PC-3 (cell line): ENCODE results near the gene OR5A2. TPM values are rescaled to one million over a fixed set of nuclear protein-coding genes. Genes with fewer than 3 reads are reported as not detected.

Experiments
- ATAC-seq: fragments of 200-7000 bp; cut with Tn5 transposase; 2 replicates; pipeline ENCODE4 v1.9.1; 2020; ENCODE audit warnings: mild to moderate bottlenecking, moderate library complexity
- BruUV-seq: library from RNA; stranded (reverse); fragments of 400-500 nt; replicated peaks from 2 replicates; lab custom pipeline; 2021; lab: Mats Ljungman, UMichigan
- CTCF ChIA-PET: fragments of 300-600 bp; sonication (Branson Sonifier 250); formaldehyde crosslinking; loops from one replicate; lab custom pipeline; 2022; ENCODE audit warnings: antibody characterized with exemption; lab: Charles Lee
- POLR2A ChIA-PET: fragments of 300-600 bp; sonication (Branson Sonifier 250); formaldehyde crosslinking; loops from one replicate; lab custom pipeline; 2022; ENCODE audit warnings: antibody characterized with exemption; ENCODE audit not compliant: unreplicated experiment; lab: Charles Lee
- DNase-seq: peaks from one replicate; pipeline ENCODE4 v3.0.0-alpha.2; 2015
- H2AFZ ChIP-seq: fragments of 300-600 bp; sonication (generic); 2 replicates; pipeline ENCODE4 v1.6.0; 2016; ENCODE audit warnings: antibody characterized with exemption, low read length
- H3F3A ChIP-seq: fragments of 300-600 bp; sonication (generic); one replicate; pipeline ENCODE4 v1.6.0; 2017; ENCODE audit warnings: antibody characterized with exemption, low read length, control low read depth, mild to moderate bottlenecking; ENCODE audit not compliant: unreplicated experiment
- H3K27ac ChIP-seq: fragments of 300-600 bp; sonication (generic); 2 replicates; pipeline ENCODE4 v1.5.1; 2016; ENCODE audit warnings: mild to moderate bottlenecking, low read length
- H3K27me3 ChIP-seq: fragments of 300-600 bp; sonication (generic); 2 replicates; pipeline ENCODE4 v1.6.1; 2016; ENCODE audit warnings: low read length, mixed read lengths
- H3K36me3 ChIP-seq: fragments of 300-600 bp; sonication (generic); 2 replicates; pipeline ENCODE4 v1.6.1; 2016; ENCODE audit warnings: low read depth, mixed run types, low read length, mixed read lengths
- H3K4me1 ChIP-seq: fragments of 300-600 bp; sonication (generic); 2 replicates; pipeline ENCODE4 v1.5.1; 2016; ENCODE audit warnings: low read length; ENCODE audit not compliant: insufficient read depth
- H3K4me2 ChIP-seq: fragments of 300-600 bp; sonication (generic); 2 replicates; pipeline ENCODE4 v1.6.0; 2016; ENCODE audit warnings: low read length
- H3K4me3 ChIP-seq: fragments of 300-600 bp; sonication (generic); 2 replicates; pipeline ENCODE4 v1.5.1; 2016; ENCODE audit warnings: mild to moderate bottlenecking, low read length, mixed read lengths
- H3K79me2 ChIP-seq: fragments of 300-600 bp; sonication (generic); 2 replicates; pipeline ENCODE4 v1.6.1; 2017; ENCODE audit warnings: low read length, mixed read lengths
- H3K9ac ChIP-seq: fragments of 300-600 bp; sonication (generic); 2 replicates; pipeline ENCODE4 v1.6.0; 2016; ENCODE audit warnings: mild to moderate bottlenecking, low read length
- H3K9me2 ChIP-seq: fragments of 300-600 bp; sonication (generic); replicated peaks from 2 replicates; pipeline ENCODE4 v1.6.1; 2016; ENCODE audit warnings: mixed run types, low read length, mixed read lengths
- H3K9me3 ChIP-seq: fragments of 300-600 bp; sonication (generic); 2 replicates; pipeline ENCODE4 v1.6.1; 2016; ENCODE audit warnings: low read length, mixed read lengths
- H4K20me1 ChIP-seq: fragments of 300-600 bp; sonication (generic); 2 replicates; pipeline ENCODE4 v1.6.1; 2016; ENCODE audit warnings: low read length, mixed read lengths
- EZH2 ChIP-seq: fragments of 300-600 bp; sonication (generic); IDR thresholded peaks from one replicate; pipeline ENCODE4 v1.6.1; 2017; ENCODE audit warnings: antibody characterized with exemption, mild to moderate bottlenecking, low read length; ENCODE audit not compliant: unreplicated experiment
- EZH2phosphoT487 ChIP-seq: fragments of 300-600 bp; sonication (generic); IDR thresholded peaks from 2 replicates; pipeline ENCODE4 v1.6.1; 2018; ENCODE audit warnings: mild to moderate bottlenecking, antibody characterized with exemption, low read length, borderline replicate concordance
- intact Hi-C: fragments of 100-400 bp; cut with micrococcal nuclease; formaldehyde crosslinking; loops from 2 replicates; pipeline ENCODE4 v1.9.0; 2023
- total RNA-seq: library from RNA; depleted of rRNA; stranded (reverse); fragments of >200 nt; gene quantifications from 2 replicates; pipeline ENCODE4 v1.2.3, GENCODE V29; 2014
- TF ChIP-seq, protein P1 (sequence below): fragments of 300-600 bp; sonication (generic); conservative IDR thresholded peaks from 2 replicates; pipeline ENCODE4 v1.5.1; 2017; ENCODE audit warnings: antibody characterized with exemption, low read depth, mild to moderate bottlenecking, low read length

OR5A2 gene
- total RNA-seq, 1 experiment from 2014 or later, result not detected

GRCh38 chr11:59436169-59436568 is 10.0 kb upstream of the OR5A2 start, which contains the start of gene OR5A1:
OR5A1 (plus strand) TSS chr11:59436469; CDS start chr11:59443169, 6,700 bp downstream.
- no TSS peak for BruUV-seq
- no peak for ATAC-seq

DNA sequence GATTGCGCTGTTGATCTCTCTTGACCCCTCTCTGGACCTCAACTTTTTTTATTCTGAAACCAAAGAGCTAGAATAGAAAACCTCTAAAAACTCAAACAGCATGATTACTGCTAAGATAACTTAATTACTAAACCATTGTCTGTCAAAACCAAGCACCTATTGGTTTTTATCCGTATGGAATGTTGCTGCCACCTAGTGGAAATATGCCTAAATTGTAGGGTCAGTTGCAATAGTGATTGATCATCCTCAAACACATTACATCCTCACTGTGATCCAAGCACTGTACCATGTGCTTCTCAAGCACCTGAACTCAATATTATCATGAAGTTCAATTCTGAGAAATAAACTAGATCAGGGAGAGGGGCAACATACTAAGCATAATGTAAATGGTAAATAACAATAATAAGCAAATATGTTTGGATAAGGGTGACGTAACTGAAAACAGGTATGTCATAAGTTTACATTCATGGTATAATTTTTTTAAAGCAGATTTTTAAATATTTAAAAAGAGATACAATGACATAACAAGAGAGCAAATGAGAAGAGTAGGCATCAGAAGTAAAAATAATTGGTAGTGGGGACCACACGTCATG is 3.8 kb upstream of the OR5A2 start:
- peak; percentile 54; the same call in 1 of the 2 replicates for ATAC-seq
- H3K9me3 ChIP-seq, result no peaks in the 10 kb centered on the region
- no TSS peak for BruUV-seq
- H3K9me2 ChIP-seq, result no peaks in the 10 kb centered on the region
- peak; percentile 86 for DNase-seq
- H3K27ac ChIP-seq, result no peak overlapping the region
- H2AFZ ChIP-seq, result no peak overlapping the region
- TF ChIP-seq EZH2phosphoT487 (no peak), EZH2 (no peak)
- TF ChIP-seq, protein P1, sequence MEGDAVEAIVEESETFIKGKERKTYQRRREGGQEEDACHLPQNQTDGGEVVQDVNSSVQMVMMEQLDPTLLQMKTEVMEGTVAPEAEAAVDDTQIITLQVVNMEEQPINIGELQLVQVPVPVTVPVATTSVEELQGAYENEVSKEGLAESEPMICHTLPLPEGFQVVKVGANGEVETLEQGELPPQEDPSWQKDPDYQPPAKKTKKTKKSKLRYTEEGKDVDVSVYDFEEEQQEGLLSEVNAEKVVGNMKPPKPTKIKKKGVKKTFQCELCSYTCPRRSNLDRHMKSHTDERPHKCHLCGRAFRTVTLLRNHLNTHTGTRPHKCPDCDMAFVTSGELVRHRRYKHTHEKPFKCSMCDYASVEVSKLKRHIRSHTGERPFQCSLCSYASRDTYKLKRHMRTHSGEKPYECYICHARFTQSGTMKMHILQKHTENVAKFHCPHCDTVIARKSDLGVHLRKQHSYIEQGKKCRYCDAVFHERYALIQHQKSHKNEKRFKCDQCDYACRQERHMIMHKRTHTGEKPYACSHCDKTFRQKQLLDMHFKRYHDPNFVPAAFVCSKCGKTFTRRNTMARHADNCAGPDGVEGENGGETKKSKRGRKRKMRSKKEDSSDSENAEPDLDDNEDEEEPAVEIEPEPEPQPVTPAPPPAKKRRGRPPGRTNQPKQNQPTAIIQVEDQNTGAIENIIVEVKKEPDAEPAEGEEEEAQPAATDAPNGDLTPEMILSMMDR, result peak; percentile 96
- H3K9ac ChIP-seq, result no peak overlapping the region
- no peaks in the 10 kb centered on the region for H3F3A ChIP-seq
- ChIA-PET POLR2A (no interaction called here), CTCF (no interaction called here)
- H3K4me1 ChIP-seq, result no peaks in the 10 kb centered on the region
- no peaks in the 10 kb centered on the region for H4K20me1 ChIP-seq
- intact Hi-C loops, result loop anchor here (1.0 kb wide), 1 partner anchor 259 kb away; no protein-coding TSS in a partner anchor
- H3K36me3 ChIP-seq, result no peaks in the 10 kb centered on the region
- no peaks in the 10 kb centered on the region for H3K79me2 ChIP-seq
- no peak overlapping the region for H3K4me3 ChIP-seq
- H3K4me2 ChIP-seq, result no peak overlapping the region
- H3K27me3 ChIP-seq, result peaks cover 22% of the 10 kb centered on the region

More at GRCh38 chr11:59436169-59436568, 10.0 kb upstream of the OR5A2 start, which contains the start of gene OR5A1:
- Histone ChIP-seq H2AFZ (no peak within 1 kb of the TSS), H3K27ac (no peak within 1 kb of the TSS), H3K79me2 (no peaks in the 10 kb centered on the region), H3K9me3 (no peaks in the 10 kb centered on the region), H4K20me1 (no peaks in the 10 kb centered on the region), H3K36me3 (no peaks in the 10 kb centered on the region), H3K9me2 (no peaks in the 10 kb centered on the region), H3K27me3 (peaks cover 63% of the 10 kb centered on the region), H3K4me1 (no peaks in the 10 kb centered on the region), H3K4me2 (no peak within 1 kb of the TSS), H3K9ac (no peak within 1 kb of the TSS), H3F3A (no peaks in the 10 kb centered on the region), H3K4me3 (no peak within 1 kb of the TSS)
- ChIA-PET CTCF (no interaction called here), POLR2A (no interaction called here)
- intact Hi-C loops, result no loop called here
- TF ChIP-seq EZH2phosphoT487, result no peak
- TF ChIP-seq EZH2, result no peak
- TF ChIP-seq, protein P1, result no peak
- no peak for DNase-seq

DNA sequence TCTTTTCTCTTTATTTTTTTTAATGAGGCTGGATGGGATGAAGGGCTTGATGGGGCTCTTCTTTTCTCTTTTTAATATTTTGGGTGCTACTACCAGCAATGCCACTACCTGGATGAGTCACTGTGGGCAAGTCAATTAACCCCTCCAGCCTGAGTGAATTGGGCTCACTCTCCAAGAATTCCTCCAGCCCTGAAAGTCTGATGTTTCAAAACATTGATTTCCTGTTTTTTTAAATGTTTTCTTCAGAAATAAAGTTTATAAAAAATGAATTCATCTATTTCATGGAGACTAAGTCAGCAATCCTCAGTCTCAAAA is 812 bp upstream of the OR5A2 start:
- Histone ChIP-seq H3K36me3 (no peaks in the 10 kb centered on the region), H3K9ac (no peak overlapping the region), H3K9me3 (no peaks in the 10 kb centered on the region), H3K4me1 (no peaks in the 10 kb centered on the region), H3K27ac (no peak overlapping the region), H3K4me3 (no peak overlapping the region), H3F3A (no peaks in the 10 kb centered on the region), H2AFZ (no peak overlapping the region), H3K9me2 (no peaks in the 10 kb centered on the region), H3K79me2 (no peaks in the 10 kb centered on the region), H4K20me1 (no peaks in the 10 kb centered on the region), H3K4me2 (no peak overlapping the region), H3K27me3 (peaks cover 36% of the 10 kb centered on the region)
- ATAC-seq (no peak), DNase-seq (no peak)
- intact Hi-C loops, result no loop called here
- POLR2A ChIA-PET, result no interaction called here
- BruUV-seq, result no TSS peak
- TF ChIP-seq EZH2 (no peak), EZH2phosphoT487 (no peak)
- TF ChIP-seq, protein P1, result no peak
- CTCF ChIA-PET, result no interaction called here
